ENCODE data around the gene SHH. TPM values are rescaled to one million over a fixed set of nuclear protein-coding genes. Genes with fewer than 3 reads are reported as not detected.
"Not testable (repeated sequence)": the region's sequence is repeated elsewhere in the genome, so short reads cannot be mapped to it uniquely, and the experiment has no call there.

Gene SHH
- total RNA-seq, 2 experiments from 2014 or later, result not detected

DNA sequence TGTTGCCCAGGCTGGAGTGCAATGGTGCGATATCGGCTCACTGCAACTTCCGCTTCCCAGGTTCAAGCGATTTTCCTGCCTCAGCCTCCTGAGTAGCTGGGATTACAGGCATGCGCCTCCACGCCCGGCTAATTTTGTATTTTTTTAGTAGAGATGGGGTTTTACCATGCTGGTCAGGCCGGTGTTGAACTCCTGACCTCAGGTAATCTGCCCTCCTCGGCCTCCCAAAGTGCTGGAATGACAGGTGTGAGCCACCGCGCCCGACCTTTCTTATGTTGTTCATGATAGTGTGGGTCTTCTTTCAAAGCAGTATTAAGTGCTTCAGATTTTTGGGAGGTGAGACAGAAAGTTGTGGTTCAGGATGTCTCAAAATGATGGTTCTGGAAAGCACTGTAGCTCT, 26.0 kb upstream of the SHH start:
- POLR2A ChIA-PET, result not testable (repeated sequence)

DNA sequence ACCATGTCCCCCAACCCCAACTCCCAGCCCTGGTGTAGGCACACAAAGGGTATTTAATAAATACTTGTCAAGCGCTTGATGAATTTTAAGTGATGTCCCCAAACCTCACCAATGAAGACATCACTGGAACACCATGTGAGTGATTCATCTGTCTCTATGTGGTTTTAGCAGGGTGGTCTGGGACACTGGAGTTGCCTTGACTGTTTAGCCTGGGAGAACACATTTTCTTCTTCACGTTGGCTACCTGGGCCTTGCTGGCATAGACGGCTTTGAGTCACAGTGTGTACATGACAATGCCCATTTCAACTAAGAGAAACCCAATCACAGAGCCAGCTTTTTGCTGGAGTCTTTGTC, 24.8 kb upstream of the SHH start:
- Mint-ChIP-seq H3K9me3 (no peaks in the 10 kb centered on the region), H3K36me3 (ENCODE audit: low read depth) (no peaks in the 10 kb centered on the region), H3K27ac (no peak overlapping the region), H3K4me3 (no peak overlapping the region), H3K4me1 (no peaks in the 10 kb centered on the region), H3K27me3 (peaks cover 5% of the 10 kb centered on the region)
- CTCF ChIA-PET, result no interaction called here
- POLR2A ChIA-PET, result no interaction called here
- no peak for DNase-seq

More for the DNA sequence above, 26.0 kb upstream of the SHH start:
- CTCF ChIA-PET; H3K27me3 Mint-ChIP-seq; H3K4me3 Mint-ChIP-seq; DNase-seq; H3K9me3 Mint-ChIP-seq; H3K27ac Mint-ChIP-seq; H3K36me3 Mint-ChIP-seq (ENCODE audit: low read depth); H3K4me1 Mint-ChIP-seq: not testable (repeated sequence)

- ChIA-PET CTCF (no interaction called here), POLR2A (no interaction called here)
- DNase-seq, result no peak
- Mint-ChIP-seq H3K4me1 (no peaks in the 10 kb centered on the region), H3K9me3 (no peaks in the 10 kb centered on the region), H3K4me3 (no peak overlapping the region), H3K27ac (no peak overlapping the region), H3K36me3 (ENCODE audit: low read depth) (no peaks in the 10 kb centered on the region), H3K27me3 (peaks cover 5% of the 10 kb centered on the region)
These were observed 24.2 kb upstream of the SHH start for GRCh38 chr7:155836216-155837125.

DNA sequence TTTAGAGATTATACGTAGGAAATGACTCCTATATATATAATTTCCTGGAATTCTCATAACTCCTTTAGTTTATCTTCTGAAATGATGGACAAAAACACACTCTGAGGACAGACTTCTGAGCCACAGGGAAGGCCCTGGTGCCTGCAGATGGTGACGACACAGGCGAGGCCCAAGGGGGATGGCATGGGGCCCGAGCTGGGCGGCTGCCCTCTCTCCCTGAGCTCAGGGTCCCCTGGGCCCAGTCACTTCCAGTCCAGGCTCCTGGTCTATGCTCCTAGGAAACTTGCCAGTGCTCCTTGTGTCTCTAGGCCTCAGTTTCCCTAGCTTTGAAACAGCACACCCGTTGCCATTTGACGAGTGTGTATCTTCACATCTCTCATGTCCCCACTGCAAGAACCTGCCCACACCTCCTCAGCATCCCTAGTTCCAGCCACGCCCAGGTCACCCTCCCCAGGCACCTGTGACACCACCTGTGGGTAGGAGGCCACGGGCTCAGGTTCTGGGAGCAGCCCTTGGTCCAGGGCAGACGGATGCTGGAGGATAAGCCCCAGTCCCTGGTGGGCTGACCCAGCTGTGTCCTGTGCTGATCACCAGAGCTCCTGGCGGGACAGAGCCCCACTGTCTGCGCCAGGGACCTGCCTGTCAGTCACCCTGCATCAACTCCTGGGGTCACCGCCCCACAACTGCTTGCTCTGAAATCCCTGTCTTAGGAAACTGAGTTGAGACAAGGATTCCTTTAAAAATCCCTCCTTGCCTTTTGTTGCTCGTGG, 23.4 kb upstream of the SHH start:
- no peak overlapping the region for H3K27ac Mint-ChIP-seq
- ChIA-PET POLR2A (no interaction called here), CTCF (no interaction called here)
- H3K36me3 Mint-ChIP-seq (ENCODE audit: low read depth), result no peaks in the 10 kb centered on the region
- no peaks in the 10 kb centered on the region for H3K9me3 Mint-ChIP-seq
- DNase-seq, result no peak
- H3K4me3 Mint-ChIP-seq, result no peak overlapping the region
- H3K4me1 Mint-ChIP-seq, result no peaks in the 10 kb centered on the region
- peaks cover 5% of the 10 kb centered on the region for H3K27me3 Mint-ChIP-seq

GRCh38 chr7:155834486-155835048, 22.3 kb upstream of the SHH start:
- Mint-ChIP-seq H3K27ac (no peak overlapping the region), H3K27me3 (peaks cover 2% of the 10 kb centered on the region), H3K36me3 (ENCODE audit: low read depth) (no peaks in the 10 kb centered on the region), H3K4me3 (no peak overlapping the region), H3K4me1 (no peaks in the 10 kb centered on the region), H3K9me3 (no peaks in the 10 kb centered on the region)
- DNase-seq, result no peak
- ChIA-PET CTCF (no interaction called here), POLR2A (no interaction called here)

GRCh38 chr7:155833651-155834050, 21.4 kb upstream of the SHH start:
- CTCF ChIA-PET, result no interaction called here

DNA sequence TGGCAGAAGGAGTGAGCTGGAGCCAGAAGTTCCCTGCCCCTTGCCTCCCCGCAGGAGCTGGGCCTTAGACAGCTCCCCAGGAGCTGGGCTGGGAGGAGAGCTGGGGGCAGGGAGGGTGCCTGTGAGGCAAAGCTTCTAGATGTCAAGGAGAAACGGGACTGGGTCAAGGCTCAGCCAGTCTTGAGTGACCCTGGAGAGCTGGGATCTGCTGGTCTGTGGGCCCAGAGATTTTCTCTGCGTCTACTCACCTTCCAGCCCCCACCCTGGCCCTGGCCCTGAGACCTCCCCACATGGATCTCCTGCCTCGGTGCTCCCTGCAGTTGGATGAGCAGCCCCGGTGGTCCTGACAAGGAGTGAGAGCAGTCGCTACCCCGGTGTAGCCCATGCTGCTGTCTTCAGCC, 20.3 kb upstream of the SHH start:
- ChIA-PET POLR2A (no interaction called here), CTCF (no interaction called here)
- Mint-ChIP-seq H3K27me3 (no peaks in the 10 kb centered on the region), H3K4me3 (no peak overlapping the region), H3K4me1 (no peaks in the 10 kb centered on the region), H3K36me3 (ENCODE audit: low read depth) (no peaks in the 10 kb centered on the region), H3K9me3 (no peaks in the 10 kb centered on the region), H3K27ac (no peak overlapping the region)
- no peak for DNase-seq

More at GRCh38 chr7:155833651-155834050, 21.4 kb upstream of the SHH start:
- POLR2A ChIA-PET, result no interaction called here
- Mint-ChIP-seq H3K27me3 (no peaks in the 10 kb centered on the region), H3K4me3 (no peak overlapping the region), H3K27ac (no peak overlapping the region), H3K4me1 (no peaks in the 10 kb centered on the region), H3K9me3 (no peaks in the 10 kb centered on the region), H3K36me3 (ENCODE audit: low read depth) (no peaks in the 10 kb centered on the region)
- DNase-seq, result no peak

DNA sequence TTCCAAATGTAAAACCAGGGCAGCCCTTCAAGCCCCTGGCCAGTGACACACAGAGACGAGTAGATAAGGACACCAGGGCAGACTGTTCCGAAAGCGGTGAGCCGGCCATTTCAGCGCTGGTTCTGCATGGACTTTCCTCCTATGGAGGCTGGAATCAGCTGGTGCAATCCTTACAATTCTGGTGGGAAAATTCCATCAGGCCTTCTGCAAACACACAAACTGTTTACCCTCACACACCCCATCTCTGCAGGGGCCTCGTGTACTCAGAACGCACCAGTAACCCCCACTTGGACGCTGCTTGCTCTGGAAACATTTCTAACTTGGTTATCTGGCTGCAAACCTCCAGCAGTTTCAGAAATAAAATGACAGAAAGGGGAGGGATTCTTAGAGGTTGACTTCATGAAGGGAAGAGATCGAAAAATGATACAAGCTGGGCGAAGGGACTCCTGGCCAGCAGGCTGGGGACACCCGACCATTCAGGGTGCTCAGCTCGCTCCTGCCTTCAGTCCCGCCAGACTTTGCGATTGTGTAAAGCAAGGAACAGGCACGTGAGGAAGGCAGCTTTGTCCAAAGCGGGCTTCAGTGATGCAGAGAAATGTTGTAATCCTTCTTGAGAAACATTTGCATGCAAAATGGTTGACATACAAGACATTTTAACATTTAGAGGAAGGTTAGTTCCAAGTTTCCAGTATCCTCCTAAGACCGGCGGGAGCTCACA, 19.7 kb upstream of the SHH start:
- Mint-ChIP-seq H3K36me3 (ENCODE audit: low read depth) (no peaks in the 10 kb centered on the region), H3K27ac (no peak overlapping the region), H3K4me3 (no peak overlapping the region), H3K27me3 (no peaks in the 10 kb centered on the region), H3K9me3 (no peaks in the 10 kb centered on the region), H3K4me1 (no peaks in the 10 kb centered on the region)
- DNase-seq, result no peak
- CTCF ChIA-PET, result no interaction called here
- POLR2A ChIA-PET, result no interaction called here

DNA sequence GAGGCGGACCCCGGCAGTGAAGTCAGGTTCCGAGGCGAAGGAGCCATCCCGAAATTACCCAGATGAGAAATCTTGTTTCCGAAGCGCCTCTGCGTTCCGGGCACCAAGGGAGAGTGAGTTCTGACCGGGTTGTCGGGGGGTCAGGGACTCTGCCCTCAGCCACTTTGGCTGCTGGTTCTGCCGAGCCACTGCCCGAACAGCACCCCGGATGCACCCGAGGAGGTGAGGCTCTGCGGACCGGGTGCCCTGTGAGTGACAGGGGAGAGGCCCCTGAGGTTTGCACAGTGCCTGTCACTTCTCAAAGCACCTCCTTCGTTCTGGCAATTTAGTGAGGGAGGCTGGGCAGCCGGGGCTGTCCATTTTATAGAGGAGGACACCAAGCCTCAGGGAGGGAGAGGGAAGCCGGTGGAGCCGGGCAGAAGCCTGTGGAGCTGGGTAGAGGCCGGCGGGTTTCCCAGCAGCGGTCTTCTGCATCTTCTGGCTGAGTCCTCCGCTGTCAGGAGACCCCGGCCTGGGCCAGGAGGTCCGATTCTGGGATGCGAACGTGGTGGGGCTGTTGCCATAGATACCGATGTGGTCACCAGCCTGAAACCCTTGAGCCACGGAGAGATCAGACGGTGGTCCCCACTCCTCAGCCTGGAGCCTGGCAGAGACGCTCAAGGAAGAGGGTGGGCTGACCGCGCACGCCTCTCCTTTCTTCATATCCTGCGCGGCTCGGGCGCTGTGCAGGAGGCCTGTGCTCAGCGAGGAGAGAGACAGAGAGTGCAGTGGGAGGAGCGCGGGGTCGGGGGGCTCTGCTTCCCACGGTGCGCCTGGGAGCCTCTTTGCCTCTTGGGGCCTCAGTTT, 18.9 kb upstream of the SHH start:
- no peak for DNase-seq
- POLR2A ChIA-PET, result no interaction called here
- Mint-ChIP-seq H3K4me1 (no peaks in the 10 kb centered on the region), H3K27ac (no peak overlapping the region), H3K27me3 (peaks cover 4% of the 10 kb centered on the region), H3K9me3 (no peaks in the 10 kb centered on the region), H3K4me3 (no peak overlapping the region), H3K36me3 (ENCODE audit: low read depth) (no peaks in the 10 kb centered on the region)
- CTCF ChIA-PET, result no interaction called here

- DNase-seq, result no peak
- Mint-ChIP-seq H3K4me3 (no peak overlapping the region), H3K36me3 (ENCODE audit: low read depth) (no peaks in the 10 kb centered on the region), H3K27ac (no peak overlapping the region), H3K27me3 (peaks cover 5% of the 10 kb centered on the region), H3K9me3 (no peaks in the 10 kb centered on the region), H3K4me1 (no peaks in the 10 kb centered on the region)
- ChIA-PET POLR2A (no interaction called here), CTCF (no interaction called here)
These were observed 17.7 kb upstream of the SHH start for GRCh38 chr7:155829796-155830470.

- H3K27me3 Mint-ChIP-seq, result peaks cover 5% of the 10 kb centered on the region
These were observed 13.1 kb upstream of the SHH start for GRCh38 chr7:155825336-155825735.

More at GRCh38 chr7:155825336-155825735, 13.1 kb upstream of the SHH start:
- Mint-ChIP-seq H3K4me3 (no peak overlapping the region), H3K9me3 (no peaks in the 10 kb centered on the region), H3K4me1 (no peaks in the 10 kb centered on the region), H3K36me3 (ENCODE audit: low read depth) (no peaks in the 10 kb centered on the region), H3K27ac (no peak overlapping the region)
- no peak for DNase-seq
- POLR2A ChIA-PET, result no interaction called here
- CTCF ChIA-PET, result no interaction called here
